K562 (cell line): ENCODE measurements around the gene SLC22A23. TPM values are rescaled to one million over a fixed set of nuclear protein-coding genes. Genes with fewer than 3 reads are reported as not detected.

Experiments
- CHD1 ChIP-seq: fragments of 200-600 bp; sonication (generic); IDR thresholded peaks from one replicate; pipeline ENCODE4 v1.6.1; 2012; ENCODE audit warnings: mild to moderate bottlenecking, moderate library complexity, low read length, inconsistent platforms
- ETV6 ChIP-seq, 3 experiments: fragments of 150-350 bp in 1 of 3; sonication (generic) in 1 of 3; formaldehyde crosslinking in 1 of 3; IDR thresholded peaks; 2 replicates each; pipeline versions ENCODE4 v1.6.1 to v1.8.0; 2014 to 2022; ENCODE audit warnings: borderline replicate concordance in 2 of 3, low read depth in 2 of 3, antibody characterized with exemption in 1 of 3, low read length in 1 of 3, mild to moderate bottlenecking in 1 of 3, missing genetic modification reagents in 1 of 3
- ILF3 ChIP-seq: fragments of 450-650 bp; IDR thresholded peaks from 2 replicates; pipeline ENCODE4 v1.6.1; 2018; ENCODE audit warnings: antibody characterized with exemption, mild to moderate bottlenecking, moderate library complexity, borderline replicate concordance
- JUN ChIP-seq, 2 experiments: sonication (generic) in 1 of 2; formaldehyde crosslinking in 1 of 2; IDR thresholded peaks; 2 replicates each; pipeline versions ENCODE4 v1.6.1 to v1.8.0; 2012 to 2022; ENCODE audit warnings: borderline replicate concordance in 2 of 2, mild to moderate bottlenecking in 2 of 2, improper control_type of control experiment in 1 of 2, low read depth in 1 of 2, low read length in 1 of 2, missing genetic modification reagents in 1 of 2
- KAT2B ChIP-seq: IDR thresholded peaks from one replicate; pipeline ENCODE4 v1.6.1; 2012; ENCODE audit warnings: low read depth, mild to moderate bottlenecking, control low read depth, inconsistent platforms, low read length, moderate library complexity
- SPI1 ChIP-seq: IDR thresholded peaks from 2 replicates; pipeline ENCODE4 v1.6.1; 2011; ENCODE audit warnings: low read depth, low read length, control low read depth, borderline replicate concordance
- ZBTB1 ChIP-seq: sonication (generic); formaldehyde crosslinking; IDR thresholded peaks from 2 replicates; pipeline ENCODE4 v1.8.1; 2023; ENCODE audit warnings: missing genetic modification reagents, low read depth, mild to moderate bottlenecking, borderline replicate concordance
- ZC3H4 ChIP-seq: sonication (generic); formaldehyde crosslinking; IDR thresholded peaks from 2 replicates; pipeline ENCODE4 v1.9.0; 2021; ENCODE audit warnings: missing genetic modification reagents, borderline replicate concordance
- ZMIZ1 ChIP-seq, 2 experiments: fragments of 150-350 bp in 1 of 2; IDR thresholded peaks; 2 replicates each; pipeline ENCODE4 v1.6.1; 2012 to 2016; ENCODE audit warnings: low read depth in 2 of 2, low read length in 2 of 2, mild to moderate bottlenecking in 1 of 2, moderate library complexity in 1 of 2
- ZSCAN32 ChIP-seq: fragments of 450-650 bp; formaldehyde crosslinking; IDR thresholded peaks from 2 replicates; pipeline ENCODE4 v1.4.0; 2020; ENCODE audit warnings: mild to moderate bottlenecking, moderate library complexity
- polyA plus RNA-seq, 8 experiments: library from polyadenylated mRNA; depleted of rRNA in 4 of 8; stranded (reverse) in 5 of 8; unstranded in 3 of 8; fragments of >200 nt; fragmentation: Nextera tagmentation in 2 of 8; fragmentation: Illumina TruSeq in 1 of 8; extraction: Ambion mirVana in 2 of 8; extraction: Trizol in 1 of 8; gene quantifications; 2 replicates each; pipeline versions ENCODE4 v1.2.1 to v1.2.3, GENCODE V29; 2011 to 2014; ENCODE audit warnings: inconsistent platforms in 1 of 8, missing spikeins in 1 of 8
- total RNA-seq, 7 experiments: library from RNA; depleted of rRNA in 6 of 7; stranded (reverse); fragments of >200 nt in 6 of 7; fragmentation: Illumina TruSeq in 2 of 7; extraction: Trizol in 2 of 7; gene quantifications; 2 replicates each; pipeline versions ENCODE4 v1.2.1 to v1.2.3, GENCODE V29; 2011 to 2021; ENCODE audit warnings: low replicate concordance in 1 of 7
- TF ChIP-seq, protein P1 (sequence below): fragments of 450-650 bp; IDR thresholded peaks from 2 replicates; pipeline ENCODE4 v1.6.1; 2016; ENCODE audit warnings: low read depth
- TF ChIP-seq, protein P2 (sequence below), 2 experiments: IDR thresholded peaks; 2 replicates each; pipeline ENCODE4 v1.6.1; 2012; ENCODE audit warnings: improper control_type of control experiment in 2 of 2, low read depth in 2 of 2, low read length in 2 of 2, borderline replicate concordance in 1 of 2

The SLC22A23 gene
- total and polyA plus RNA-seq, 9 of the 15 experiments (the other 6 are each of a cell fraction or from before 2014, with no cell fraction given), result 0.30 to 8.7 (median 2.5) TPM

GRCh38 chr6:3291987-3292386 is 164.9 kb downstream of the SLC22A23 start (continued):
- TF ChIP-seq ZBTB1, result no peak
- TF ChIP-seq JUN (IDR thresholded peaks at IDR 0.05; ENCODE audit: borderline replicate concordance, low read depth, low read length), result peak; percentile 30; the same call in 1 of the 2 replicates
- no peak for TF ChIP-seq JUN (CRISPR knock-in tag; IDR thresholded peaks at IDR 0.05; ENCODE audit: borderline replicate concordance)
- no peak for TF ChIP-seq ZSCAN32 (CRISPR knock-in tag)
- TF ChIP-seq, protein P1, sequence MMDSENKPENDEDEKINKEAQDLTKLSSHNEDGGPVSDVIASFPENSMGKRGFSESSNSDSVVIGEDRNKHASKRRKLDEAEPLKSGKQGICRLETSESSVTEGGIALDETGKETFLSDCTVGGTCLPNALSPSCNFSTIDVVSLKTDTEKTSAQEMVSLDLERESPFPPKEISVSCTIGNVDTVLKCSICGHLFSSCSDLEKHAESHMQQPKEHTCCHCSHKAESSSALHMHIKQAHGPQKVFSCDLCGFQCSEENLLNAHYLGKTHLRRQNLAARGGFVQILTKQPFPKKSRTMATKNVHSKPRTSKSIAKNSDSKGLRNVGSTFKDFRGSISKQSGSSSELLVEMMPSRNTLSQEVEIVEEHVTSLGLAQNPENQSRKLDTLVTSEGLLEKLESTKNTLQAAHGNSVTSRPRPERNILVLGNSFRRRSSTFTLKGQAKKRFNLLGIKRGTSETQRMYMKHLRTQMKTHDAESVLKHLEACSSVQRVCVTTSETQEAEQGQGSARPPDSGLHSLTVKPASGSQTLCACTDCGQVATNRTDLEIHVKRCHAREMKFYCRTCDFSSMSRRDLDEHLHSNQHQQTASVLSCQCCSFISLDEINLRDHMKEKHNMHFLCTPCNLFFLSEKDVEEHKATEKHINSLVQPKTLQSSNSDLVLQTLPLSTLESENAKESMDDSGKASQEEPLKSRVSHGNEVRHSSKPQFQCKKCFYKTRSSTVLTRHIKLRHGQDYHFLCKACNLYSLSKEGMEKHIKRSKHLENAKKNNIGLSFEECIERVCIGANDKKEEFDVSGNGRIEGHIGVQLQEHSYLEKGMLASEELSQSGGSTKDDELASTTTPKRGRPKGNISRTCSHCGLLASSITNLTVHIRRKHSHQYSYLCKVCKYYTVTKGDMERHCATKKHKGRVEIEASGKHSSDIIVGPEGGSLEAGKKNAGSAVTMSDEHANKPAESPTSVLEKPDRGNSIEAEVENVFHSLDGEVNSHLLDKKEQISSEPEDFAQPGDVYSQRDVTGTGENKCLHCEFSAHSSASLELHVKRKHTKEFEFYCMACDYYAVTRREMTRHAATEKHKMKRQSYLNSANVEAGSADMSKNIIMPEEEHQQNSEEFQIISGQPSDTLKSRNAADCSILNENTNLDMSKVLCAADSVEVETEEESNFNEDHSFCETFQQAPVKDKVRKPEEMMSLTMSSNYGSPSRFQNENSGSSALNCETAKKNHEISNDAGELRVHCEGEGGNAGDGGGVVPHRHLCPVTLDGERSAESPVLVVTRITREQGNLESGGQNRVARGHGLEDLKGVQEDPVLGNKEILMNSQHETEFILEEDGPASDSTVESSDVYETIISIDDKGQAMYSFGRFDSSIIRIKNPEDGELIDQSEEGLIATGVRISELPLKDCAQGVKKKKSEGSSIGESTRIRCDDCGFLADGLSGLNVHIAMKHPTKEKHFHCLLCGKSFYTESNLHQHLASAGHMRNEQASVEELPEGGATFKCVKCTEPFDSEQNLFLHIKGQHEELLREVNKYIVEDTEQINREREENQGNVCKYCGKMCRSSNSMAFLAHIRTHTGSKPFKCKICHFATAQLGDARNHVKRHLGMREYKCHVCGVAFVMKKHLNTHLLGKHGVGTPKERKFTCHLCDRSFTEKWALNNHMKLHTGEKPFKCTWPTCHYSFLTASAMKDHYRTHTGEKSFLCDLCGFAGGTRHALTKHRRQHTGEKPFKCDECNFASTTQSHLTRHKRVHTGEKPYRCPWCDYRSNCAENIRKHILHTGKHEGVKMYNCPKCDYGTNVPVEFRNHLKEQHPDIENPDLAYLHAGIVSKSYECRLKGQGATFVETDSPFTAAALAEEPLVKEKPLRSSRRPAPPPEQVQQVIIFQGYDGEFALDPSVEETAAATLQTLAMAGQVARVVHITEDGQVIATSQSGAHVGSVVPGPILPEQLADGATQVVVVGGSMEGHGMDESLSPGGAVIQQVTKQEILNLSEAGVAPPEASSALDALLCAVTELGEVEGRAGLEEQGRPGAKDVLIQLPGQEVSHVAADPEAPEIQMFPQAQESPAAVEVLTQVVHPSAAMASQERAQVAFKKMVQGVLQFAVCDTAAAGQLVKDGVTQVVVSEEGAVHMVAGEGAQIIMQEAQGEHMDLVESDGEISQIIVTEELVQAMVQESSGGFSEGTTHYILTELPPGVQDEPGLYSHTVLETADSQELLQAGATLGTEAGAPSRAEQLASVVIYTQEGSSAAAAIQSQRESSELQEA, result no peak
- no peak for TF ChIP-seq CHD1
- TF ChIP-seq ILF3, result no peak
- peak in 1 of 2 experiments; percentile 73; a peak in 1 of 4 replicates for TF ChIP-seq ETV6 (IDR thresholded peaks at IDR 0.05; ENCODE audit: borderline replicate concordance in 1 of 2, low read depth in 2 of 2, low read length in 1 of 2)
- TF ChIP-seq ETV6 (CRISPR knock-in tag; IDR thresholded peaks at IDR 0.05; ENCODE audit: borderline replicate concordance), result no peak
- no peak for TF ChIP-seq ZMIZ1 (IDR thresholded peaks at IDR 0.05; ENCODE audit: low read depth in 2 of 2, low read length in 2 of 2)
- TF ChIP-seq, protein P2, sequence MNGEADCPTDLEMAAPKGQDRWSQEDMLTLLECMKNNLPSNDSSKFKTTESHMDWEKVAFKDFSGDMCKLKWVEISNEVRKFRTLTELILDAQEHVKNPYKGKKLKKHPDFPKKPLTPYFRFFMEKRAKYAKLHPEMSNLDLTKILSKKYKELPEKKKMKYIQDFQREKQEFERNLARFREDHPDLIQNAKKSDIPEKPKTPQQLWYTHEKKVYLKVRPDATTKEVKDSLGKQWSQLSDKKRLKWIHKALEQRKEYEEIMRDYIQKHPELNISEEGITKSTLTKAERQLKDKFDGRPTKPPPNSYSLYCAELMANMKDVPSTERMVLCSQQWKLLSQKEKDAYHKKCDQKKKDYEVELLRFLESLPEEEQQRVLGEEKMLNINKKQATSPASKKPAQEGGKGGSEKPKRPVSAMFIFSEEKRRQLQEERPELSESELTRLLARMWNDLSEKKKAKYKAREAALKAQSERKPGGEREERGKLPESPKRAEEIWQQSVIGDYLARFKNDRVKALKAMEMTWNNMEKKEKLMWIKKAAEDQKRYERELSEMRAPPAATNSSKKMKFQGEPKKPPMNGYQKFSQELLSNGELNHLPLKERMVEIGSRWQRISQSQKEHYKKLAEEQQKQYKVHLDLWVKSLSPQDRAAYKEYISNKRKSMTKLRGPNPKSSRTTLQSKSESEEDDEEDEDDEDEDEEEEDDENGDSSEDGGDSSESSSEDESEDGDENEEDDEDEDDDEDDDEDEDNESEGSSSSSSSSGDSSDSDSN (IDR thresholded peaks at IDR 0.05; ENCODE audit: borderline replicate concordance in 1 of 2, low read depth in 2 of 2, low read length in 2 of 2), result 0 out of 4 replicates have a peak, but pooled peaks of 1 of the 2 experiments have one; percentile 55
- TF ChIP-seq ZC3H4 (CRISPR knock-in tag), result no peak
- TF ChIP-seq SPI1, result peak; percentile 79; the same call in 1 of the 2 replicates
- TF ChIP-seq KAT2B, result no peak
